Suprapubic skin (tissue), 4 donors: ENCODE measurements around the gene C1orf87. TPM values are rescaled to one million over a fixed set of nuclear protein-coding genes. Genes with fewer than 3 reads are reported as not detected.
A peak's percentile ranks its signal among the peaks of the same experiment; 100 is the strongest.
"Not testable (repeated sequence)": the region's sequence is repeated elsewhere in the genome, so short reads cannot be mapped to it uniquely, and the experiment has no call there.

Source experiments
- DNase-seq, 2 donors: peaks; one replicate each; pipeline ENCODE4 v3.0.0-alpha.2; 2019; ENCODE audit warnings: low spot score in 2 of 2
- H3K27ac ChIP-seq: fragments of 200-600 bp; sonication (generic); one replicate; pipeline ENCODE4 v1.5.1; 2019
- H3K27me3 ChIP-seq: fragments of 200-600 bp; sonication (generic); one replicate; pipeline ENCODE4 v1.5.1; 2019
- H3K36me3 ChIP-seq: fragments of 200-600 bp; sonication (generic); one replicate; pipeline ENCODE4 v1.5.1; 2019
- H3K4me1 ChIP-seq: fragments of 200-600 bp; sonication (generic); one replicate; pipeline ENCODE4 v1.5.1; 2019
- H3K4me3 ChIP-seq: fragments of 200-600 bp; sonication (generic); one replicate; pipeline ENCODE4 v1.5.1; 2019; ENCODE audit warnings: mild to moderate bottlenecking
- H3K9me3 ChIP-seq: fragments of 200-600 bp; sonication (generic); one replicate; pipeline ENCODE4 v1.5.1; 2019
- EP300 ChIP-seq: sonication (generic); formaldehyde crosslinking; IDR thresholded peaks from one replicate; pipeline ENCODE4 v1.6.1; 2017; ENCODE audit warnings: antibody characterized with exemption
- POLR2A ChIP-seq, 2 donors: fragments of 450-650 bp; IDR thresholded peaks; one replicate each; pipeline ENCODE4 v1.6.1; 2017; ENCODE audit warnings: antibody characterized with exemption in 2 of 2, mild to moderate bottlenecking in 2 of 2, moderate library complexity in 2 of 2
- POLR2AphosphoS5 ChIP-seq, 3 donors: sonication (generic); formaldehyde crosslinking; IDR thresholded peaks; one replicate each; pipeline ENCODE4 v1.6.1; 2017; ENCODE audit warnings: antibody characterized with exemption in 3 of 3
- WGBS: methylation state at CpG from one replicate; pipeline ENCODE4 v1.1.5; 2018; 5-methylcytosine and 5-hydroxymethylcytosine counted together
- total RNA-seq, 4 donors: library from RNA; depleted of rRNA; stranded (reverse); fragments of >200 nt; gene quantifications; one replicate each; pipeline ENCODE4 v1.1.0, GENCODE V29; 2016
- TF ChIP-seq, protein P1 (sequence below), 2 donors: fragments of 200-600 bp in 1 of 2; fragments of 450-650 bp in 1 of 2; sonication (generic) in 1 of 2; IDR thresholded peaks; one replicate each; pipeline ENCODE4 v1.5.1; 2016 to 2019; ENCODE audit warnings: antibody characterized with exemption in 2 of 2, mild to moderate bottlenecking in 1 of 2, moderate library complexity in 1 of 2

C1orf87 gene
- total RNA-seq, 4 donors from 2014 or later, result not detected

DNA sequence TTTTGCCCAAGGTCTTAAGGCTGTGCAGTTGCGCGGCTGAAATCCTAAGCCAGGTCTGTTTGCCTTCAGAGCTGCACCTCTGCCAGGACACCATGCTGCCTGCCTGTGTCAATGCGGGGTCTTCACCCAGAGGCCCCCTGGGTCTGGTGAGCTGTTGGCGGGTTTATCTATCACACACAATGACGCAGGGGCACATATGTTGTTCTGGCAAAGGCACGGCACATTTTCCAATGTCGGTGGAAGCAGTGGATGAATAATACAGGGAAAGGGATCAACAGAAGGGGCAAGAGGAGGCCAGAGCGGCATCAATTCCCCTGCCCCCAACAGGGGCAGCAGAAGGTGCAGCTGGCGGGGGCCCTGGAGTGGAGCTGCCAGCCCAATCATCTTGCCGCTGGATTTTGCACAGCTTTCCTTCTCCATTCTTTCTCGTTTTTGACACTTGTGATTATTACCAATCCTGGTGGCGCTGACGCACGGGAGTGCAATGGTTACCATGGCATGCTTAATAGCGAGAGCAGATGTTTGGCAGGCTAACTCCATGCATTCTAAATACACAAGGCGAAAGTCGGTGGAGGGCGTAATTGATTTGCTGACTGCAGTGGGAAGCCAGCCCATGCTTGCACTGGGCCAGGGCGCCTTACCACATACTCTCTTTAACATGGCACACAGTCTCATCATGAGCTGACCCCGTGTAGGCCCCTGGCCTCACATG is 101.2 kb downstream of the C1orf87 start:
- H3K9me3 ChIP-seq, result no peaks in the 10 kb centered on the region
- peak overlapping the region; percentile 49 for H3K27ac ChIP-seq
- TF ChIP-seq POLR2AphosphoS5 (IDR thresholded peaks at IDR 0.05) (peak in 1 of 3 donors; percentile 28), EP300 (no peak), POLR2A (IDR thresholded peaks at IDR 0.05) (no peak)
- TF ChIP-seq, protein P1, sequence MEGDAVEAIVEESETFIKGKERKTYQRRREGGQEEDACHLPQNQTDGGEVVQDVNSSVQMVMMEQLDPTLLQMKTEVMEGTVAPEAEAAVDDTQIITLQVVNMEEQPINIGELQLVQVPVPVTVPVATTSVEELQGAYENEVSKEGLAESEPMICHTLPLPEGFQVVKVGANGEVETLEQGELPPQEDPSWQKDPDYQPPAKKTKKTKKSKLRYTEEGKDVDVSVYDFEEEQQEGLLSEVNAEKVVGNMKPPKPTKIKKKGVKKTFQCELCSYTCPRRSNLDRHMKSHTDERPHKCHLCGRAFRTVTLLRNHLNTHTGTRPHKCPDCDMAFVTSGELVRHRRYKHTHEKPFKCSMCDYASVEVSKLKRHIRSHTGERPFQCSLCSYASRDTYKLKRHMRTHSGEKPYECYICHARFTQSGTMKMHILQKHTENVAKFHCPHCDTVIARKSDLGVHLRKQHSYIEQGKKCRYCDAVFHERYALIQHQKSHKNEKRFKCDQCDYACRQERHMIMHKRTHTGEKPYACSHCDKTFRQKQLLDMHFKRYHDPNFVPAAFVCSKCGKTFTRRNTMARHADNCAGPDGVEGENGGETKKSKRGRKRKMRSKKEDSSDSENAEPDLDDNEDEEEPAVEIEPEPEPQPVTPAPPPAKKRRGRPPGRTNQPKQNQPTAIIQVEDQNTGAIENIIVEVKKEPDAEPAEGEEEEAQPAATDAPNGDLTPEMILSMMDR (IDR thresholded peaks at IDR 0.05), result no peak
- DNase-seq, result peak in 1 of 2 donors; percentile 73
- H3K36me3 ChIP-seq, result no peaks in the 10 kb centered on the region
- WGBS, result 68% methylated on average over 20 of the region's 20 CpGs
- H3K4me3 ChIP-seq, result no peak overlapping the region
- H3K4me1 ChIP-seq, result peaks cover 7% of the 10 kb centered on the region
- no peaks in the 10 kb centered on the region for H3K27me3 ChIP-seq

DNA sequence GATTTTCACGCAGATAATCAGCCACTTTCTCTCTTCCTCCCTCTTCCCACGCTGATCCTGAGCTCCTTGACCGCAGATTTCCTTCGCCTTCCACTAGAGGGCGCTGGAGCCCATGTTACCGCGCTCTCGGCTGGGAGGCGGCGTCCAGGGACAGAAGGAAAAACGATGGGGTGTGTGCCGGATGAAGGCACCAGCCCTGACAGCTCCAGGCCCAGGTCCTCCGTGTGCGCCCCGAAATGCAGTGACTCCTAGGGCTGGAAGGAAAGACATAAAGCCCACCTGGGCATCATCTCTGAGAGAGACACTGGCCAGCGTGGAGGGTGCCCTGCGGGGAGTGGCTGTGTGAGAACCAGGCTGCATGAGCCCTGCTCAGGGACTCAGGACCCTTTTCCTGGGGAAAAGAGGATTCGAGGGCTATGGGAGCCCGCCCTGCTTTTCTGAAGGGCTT is 102.1 kb downstream of the C1orf87 start:
- Histone ChIP-seq H3K4me1 (peaks cover 7% of the 10 kb centered on the region), H3K4me3 (no peak overlapping the region), H3K9me3 (no peaks in the 10 kb centered on the region), H3K27ac (no peak overlapping the region), H3K27me3 (no peaks in the 10 kb centered on the region), H3K36me3 (no peaks in the 10 kb centered on the region)
- DNase-seq, result peak; percentile 74 to 86
- TF ChIP-seq EP300 (no peak), POLR2AphosphoS5 (IDR thresholded peaks at IDR 0.05) (no peak), POLR2A (IDR thresholded peaks at IDR 0.05) (no peak)
- TF ChIP-seq, protein P1 (IDR thresholded peaks at IDR 0.05), result peak; percentile 51 to 86
- 14% methylated on average over 19 of the region's 19 CpGs for WGBS

DNA sequence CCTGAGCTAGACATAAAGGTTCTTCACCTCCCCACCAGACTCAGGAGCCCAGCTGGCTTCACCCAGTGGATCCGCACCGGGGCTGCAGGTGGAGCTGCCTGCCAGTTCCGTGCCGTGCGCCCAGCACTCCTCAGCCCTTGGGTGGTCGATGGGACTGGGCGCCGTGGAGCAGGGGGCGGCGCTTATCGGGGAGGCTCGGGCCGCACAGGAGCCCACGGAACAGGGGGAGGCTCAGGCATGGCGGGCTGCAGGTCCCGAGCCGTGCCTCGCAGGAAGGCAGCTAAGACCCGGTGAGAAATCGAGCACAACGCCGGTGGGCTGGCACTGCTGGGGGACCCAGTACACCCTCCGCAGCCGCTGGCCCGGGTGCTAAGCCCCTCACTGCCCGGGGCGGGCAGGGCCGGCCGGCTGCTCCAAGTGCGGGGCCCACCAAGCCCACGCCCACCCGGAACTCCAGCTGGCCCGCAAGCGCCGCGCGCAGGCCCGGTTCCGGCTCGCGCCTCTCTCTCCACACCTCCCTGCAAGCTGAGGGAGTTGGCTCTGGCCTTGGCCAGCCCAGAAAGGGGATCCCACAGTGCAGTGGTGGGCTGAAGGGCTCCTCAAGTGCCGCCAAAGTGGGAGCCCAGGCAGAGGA is 103.9 kb downstream of the C1orf87 start:
- 95% methylated on average over 33 of the region's 42 CpGs for WGBS
- H3K27ac ChIP-seq, H3K36me3 ChIP-seq, H3K27me3 ChIP-seq, DNase-seq, H3K4me3 ChIP-seq, H3K9me3 ChIP-seq, H3K4me1 ChIP-seq: not testable (repeated sequence)

DNA sequence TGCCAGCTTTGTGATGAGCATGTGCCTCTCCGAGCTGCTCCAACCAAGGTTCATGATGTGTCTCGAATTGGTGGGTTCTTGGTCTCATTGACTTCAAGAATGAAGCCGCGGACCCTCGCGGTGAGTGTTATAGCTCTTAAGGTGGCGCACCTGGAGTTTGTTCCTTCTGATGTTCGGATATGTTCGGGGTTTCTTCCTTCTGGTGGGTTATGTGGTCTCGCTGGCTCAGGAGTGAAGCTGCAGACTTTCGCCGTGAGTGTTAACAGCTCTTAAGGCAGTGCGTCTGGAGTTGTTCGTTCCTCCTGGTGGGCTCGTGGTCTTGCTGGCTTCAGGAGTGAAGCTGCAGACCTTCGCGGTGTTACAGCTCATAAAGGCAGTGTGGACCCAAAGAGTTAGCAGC is 104.8 kb downstream of the C1orf87 start:
- not testable (repeated sequence) for H3K9me3 ChIP-seq, H3K4me3 ChIP-seq, H3K36me3 ChIP-seq, H3K27me3 ChIP-seq, DNase-seq, H3K27ac ChIP-seq, H3K4me1 ChIP-seq
- 93% methylated on average over 17 of the region's 17 CpGs for WGBS

DNA sequence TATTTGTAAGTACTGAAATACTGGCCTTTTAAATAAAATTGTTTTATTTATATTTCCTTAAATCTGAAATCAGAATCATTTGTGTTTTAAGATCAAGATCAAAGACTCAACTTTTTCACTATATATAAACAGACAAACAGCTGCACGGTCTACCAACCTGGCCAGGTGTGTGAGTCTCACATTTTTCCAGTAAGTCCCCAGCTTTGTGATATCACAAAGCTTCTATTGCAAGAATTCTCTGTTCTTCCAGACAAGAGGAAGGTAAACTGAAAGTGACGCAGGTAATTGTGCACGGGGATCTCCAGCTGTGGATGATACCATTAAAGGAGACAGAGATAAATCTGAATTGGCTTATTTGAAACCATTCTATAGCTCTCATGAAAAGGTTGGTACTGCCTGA is 105.8 kb downstream of the C1orf87 start:
- no peaks in the 10 kb centered on the region for H3K9me3 ChIP-seq
- no peaks in the 10 kb centered on the region for H3K36me3 ChIP-seq
- 85% methylated on average over 3 of the region's 3 CpGs for WGBS
- no peak overlapping the region for H3K4me3 ChIP-seq
- no peaks in the 10 kb centered on the region for H3K27me3 ChIP-seq
- DNase-seq, result no peak
- no peak overlapping the region for H3K27ac ChIP-seq
- peaks cover 7% of the 10 kb centered on the region for H3K4me1 ChIP-seq
- TF ChIP-seq, protein P1 (IDR thresholded peaks at IDR 0.05), result no peak
- TF ChIP-seq POLR2AphosphoS5 (IDR thresholded peaks at IDR 0.05) (no peak), POLR2A (IDR thresholded peaks at IDR 0.05) (no peak), EP300 (no peak)

DNA sequence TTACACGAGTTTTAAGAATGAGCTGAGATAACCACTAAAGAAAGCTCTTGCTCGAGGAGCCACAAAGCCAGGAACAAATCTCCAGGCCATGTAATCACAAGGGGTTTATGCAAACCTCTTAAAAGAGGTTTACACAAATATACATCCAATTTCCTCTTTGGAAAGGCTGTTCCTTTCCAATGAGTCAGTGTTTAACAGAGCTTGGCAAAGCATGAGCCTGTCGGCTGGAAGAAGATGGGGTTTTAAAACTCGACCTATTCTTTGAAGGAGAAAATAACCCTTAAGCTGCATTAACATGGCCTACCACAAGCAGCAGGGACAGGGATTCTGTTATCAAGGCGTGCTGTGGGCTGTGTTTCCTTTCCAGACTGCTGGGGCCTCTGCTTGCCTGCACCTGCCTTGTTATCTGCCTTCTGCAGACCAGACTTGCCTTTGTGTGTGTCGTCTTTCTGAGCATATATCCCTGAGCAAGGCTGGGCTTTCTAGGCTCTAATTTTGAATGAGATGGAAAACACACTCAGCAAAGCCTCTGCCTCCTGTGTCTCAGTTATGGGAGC is 106.4 kb downstream of the C1orf87 start:
- Histone ChIP-seq H3K27ac (no peak overlapping the region), H3K27me3 (no peaks in the 10 kb centered on the region), H3K4me1 (peaks cover 7% of the 10 kb centered on the region), H3K4me3 (no peak overlapping the region), H3K9me3 (no peaks in the 10 kb centered on the region), H3K36me3 (no peaks in the 10 kb centered on the region)
- TF ChIP-seq POLR2AphosphoS5 (IDR thresholded peaks at IDR 0.05) (no peak), POLR2A (IDR thresholded peaks at IDR 0.05) (no peak), EP300 (no peak)
- TF ChIP-seq, protein P1 (IDR thresholded peaks at IDR 0.05), result no peak
- DNase-seq, result no peak
- 28% methylated on average over 6 of the region's 6 CpGs for WGBS
